ENCODE data around the gene LAMTOR3.

LAMTOR3 gene

DNA sequence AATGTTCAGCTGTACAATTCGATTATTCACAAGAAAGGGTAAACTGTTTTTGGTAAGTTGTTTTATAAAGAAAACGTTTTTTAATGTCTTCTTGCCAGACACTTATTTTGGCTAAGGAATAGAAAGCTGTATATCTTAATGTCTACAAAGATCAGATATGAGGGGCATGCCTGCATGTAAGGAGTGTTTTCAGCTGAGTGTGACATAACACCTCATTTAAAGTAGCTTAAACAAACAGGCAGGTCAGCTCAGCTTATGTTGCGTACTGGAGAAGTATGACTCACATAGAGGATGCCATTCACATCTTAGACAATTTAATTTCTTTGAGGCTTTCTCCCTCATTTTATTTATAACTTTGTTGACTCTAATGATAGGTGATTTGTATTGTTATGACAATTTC lies 30.4 kb downstream of the LAMTOR3 start:
- DNase-seq (ENCODE audit: extremely low read depth in 1 of 2, low read depth in 1 of 2) = no peak

DNA sequence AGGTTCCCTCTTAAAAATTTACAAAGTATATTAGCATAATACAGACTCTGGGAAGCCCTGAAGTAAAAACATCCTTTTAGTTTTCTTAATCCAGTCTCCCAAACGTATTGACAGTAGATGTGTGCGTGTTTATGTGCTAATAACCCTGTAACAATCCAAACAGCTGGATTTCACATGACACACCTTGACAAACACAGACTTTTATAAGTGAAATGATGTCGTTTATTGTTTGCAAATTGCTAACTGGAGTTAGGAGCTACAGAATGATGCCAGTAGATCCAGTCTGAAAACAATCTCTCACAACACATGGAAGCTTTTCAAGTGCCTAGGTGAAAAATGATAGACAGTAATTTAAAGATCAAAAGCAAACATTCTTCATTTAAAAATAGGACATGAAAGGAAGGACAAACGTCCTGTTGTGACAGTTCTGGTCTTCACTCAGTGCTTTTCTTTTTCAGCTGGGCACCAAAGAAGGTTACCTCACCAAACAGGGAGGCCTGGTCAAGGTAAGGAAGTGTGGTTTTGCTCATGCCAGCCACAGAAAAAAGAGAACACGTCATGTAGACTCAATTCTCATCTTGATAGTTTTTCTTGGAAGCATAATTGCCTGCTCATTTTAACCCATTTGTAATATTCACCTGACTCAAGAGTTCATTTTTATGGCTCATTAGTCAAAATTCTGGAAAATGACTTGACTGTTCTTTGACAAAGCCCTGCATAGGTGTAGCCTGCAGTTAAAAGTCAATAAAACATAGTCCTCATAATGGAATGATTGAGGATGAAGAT lies 32.9 kb downstream of the LAMTOR3 start:
- no peak for DNase-seq (ENCODE audit: extremely low read depth in 1 of 2, low read depth in 1 of 2)

DNA sequence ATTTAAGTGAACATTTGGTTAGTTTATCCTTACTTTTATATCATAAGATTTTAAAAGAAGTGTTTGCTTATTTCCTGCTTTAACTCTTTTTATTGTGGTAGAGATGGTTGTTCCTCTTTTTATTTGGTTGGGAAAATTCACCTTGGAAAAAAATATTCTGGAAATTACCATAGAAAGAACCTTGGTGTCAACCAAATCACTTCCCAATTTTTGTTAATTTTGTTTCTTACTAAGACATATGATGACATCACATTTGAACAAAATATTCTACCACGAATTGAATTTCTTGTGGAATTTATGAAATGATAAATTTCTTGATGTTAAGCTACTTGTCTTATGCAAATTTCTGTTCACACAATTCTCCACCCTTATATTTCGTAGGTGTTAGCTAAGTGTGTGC lies 33.7 kb downstream of the LAMTOR3 start:
- no peak for DNase-seq (ENCODE audit: extremely low read depth in 1 of 2, low read depth in 1 of 2)

DNA sequence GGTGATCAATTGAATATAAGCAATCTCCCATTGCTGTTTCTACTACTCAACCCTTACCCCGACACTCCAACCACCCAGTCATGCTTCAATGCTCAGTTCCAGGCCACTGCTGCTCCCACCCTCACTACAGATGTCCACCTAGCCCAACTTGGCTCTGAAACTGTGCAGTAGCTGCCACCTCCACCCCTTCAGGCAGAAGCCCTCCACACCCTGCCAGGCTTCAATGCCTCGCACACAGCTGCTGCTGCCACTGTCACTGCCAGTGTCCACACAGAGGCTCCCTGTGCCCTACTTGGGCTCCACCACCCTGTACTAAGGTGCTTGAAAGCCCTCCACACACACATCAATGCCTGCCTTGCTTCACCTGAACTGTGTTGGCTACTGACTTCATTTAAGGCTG lies 34.6 kb downstream of the LAMTOR3 start:
- DNase-seq (ENCODE audit: extremely low read depth in 1 of 2, low read depth in 1 of 2) = no peak

DNA sequence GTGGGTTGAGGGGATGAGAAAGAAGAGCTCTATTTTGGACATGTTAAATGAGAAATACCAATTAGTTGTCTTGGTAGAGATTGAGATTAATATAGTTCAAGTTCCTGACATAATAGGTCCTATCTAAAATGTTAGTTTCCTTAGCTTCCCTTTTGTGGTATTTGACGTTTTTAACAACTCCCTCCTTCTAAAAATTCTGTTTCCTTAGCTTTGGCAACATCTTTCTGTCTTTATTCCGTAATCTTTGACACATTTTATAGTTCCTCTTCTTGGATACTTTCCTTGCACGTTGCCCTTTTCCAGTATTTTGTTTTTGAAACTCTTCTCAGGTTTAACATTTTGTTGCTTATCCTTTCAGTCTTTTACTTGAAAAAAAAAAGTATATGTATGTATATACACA lies 36.9 kb downstream of the LAMTOR3 start:
- no peak for DNase-seq (ENCODE audit: extremely low read depth in 1 of 2, low read depth in 1 of 2)

DNA sequence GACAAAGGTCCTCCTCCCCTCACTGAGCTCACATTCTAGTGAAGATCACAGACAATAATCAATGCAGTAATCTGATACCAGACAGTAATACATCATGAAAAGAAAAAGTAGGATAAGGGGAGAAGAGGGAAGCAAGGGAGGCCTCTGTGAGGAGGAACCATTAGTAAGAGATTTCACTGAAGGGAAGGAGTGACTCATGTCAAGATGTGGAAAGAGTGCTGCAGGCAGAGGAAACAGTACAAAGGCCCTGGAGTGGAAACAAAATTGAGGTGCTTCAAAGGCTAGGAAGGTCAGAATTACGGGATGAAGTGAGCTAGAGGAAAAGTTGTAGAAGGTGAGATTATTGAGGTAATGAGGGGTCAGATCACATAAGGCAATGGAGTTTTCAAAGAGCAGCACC lies 38.1 kb downstream of the LAMTOR3 start:
- no peak for DNase-seq (ENCODE audit: extremely low read depth in 1 of 2, low read depth in 1 of 2)

DNA sequence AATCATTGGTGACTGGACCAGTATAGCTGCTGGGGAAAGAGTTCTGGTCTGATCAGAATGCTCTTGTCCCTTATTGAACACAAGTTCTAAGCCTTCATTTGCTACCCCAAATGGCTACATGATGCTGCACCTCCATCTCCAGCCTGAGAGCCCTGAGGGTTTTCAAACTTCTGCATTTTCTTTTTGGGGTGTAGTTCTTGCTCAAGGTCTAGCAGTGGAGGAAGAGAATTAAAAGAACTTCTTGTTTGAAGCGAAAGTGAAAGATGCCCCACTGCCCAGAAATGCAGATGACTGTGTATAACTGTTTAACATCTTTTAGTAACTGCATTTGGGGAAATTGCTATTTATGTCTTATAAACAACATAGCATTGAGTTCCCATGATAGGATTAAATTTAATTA lies 38.5 kb downstream of the LAMTOR3 start:
- DNase-seq (ENCODE audit: extremely low read depth in 1 of 2, low read depth in 1 of 2) = no peak

DNA sequence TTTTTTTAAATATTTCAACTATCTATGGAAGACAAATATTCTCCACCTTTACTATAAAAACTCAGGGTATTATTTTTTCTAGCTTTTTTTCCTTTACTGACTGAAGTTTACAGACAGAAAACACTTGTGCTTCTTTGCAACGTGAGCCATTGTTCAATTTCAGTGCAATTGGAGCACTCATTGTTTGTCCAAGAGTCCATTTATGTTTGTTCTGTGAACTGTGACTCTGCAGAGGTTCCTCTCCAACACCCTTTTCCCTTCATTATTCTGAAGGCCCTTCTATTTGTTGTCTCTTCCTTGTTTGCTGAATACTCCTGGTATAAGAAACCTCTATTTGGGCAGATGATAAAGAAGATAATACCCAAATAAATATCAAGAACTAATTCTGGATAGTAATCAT lies 40.2 kb downstream of the LAMTOR3 start:
- no peak for DNase-seq (ENCODE audit: extremely low read depth in 1 of 2, low read depth in 1 of 2)

DNA sequence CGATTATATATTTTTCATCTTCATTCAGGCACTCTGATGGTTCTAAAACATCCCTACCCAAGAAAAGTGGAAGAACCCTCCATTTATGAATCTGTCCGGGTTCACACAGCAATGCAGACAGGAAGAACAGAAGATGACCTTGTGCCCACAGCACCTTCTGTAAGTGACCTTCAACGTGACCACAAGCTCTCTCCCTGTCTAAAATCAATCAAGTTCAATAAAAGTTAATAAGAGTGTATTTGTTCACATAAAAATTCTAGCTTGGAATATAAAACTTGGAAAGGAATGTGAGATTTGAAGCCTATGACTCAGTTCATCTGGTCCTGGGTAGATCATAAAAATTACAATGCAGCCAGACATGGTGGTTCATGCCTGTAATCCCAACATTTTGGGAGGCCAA lies 41.0 kb downstream of the LAMTOR3 start:
- no peak for DNase-seq (ENCODE audit: extremely low read depth in 1 of 2, low read depth in 1 of 2)

DNA sequence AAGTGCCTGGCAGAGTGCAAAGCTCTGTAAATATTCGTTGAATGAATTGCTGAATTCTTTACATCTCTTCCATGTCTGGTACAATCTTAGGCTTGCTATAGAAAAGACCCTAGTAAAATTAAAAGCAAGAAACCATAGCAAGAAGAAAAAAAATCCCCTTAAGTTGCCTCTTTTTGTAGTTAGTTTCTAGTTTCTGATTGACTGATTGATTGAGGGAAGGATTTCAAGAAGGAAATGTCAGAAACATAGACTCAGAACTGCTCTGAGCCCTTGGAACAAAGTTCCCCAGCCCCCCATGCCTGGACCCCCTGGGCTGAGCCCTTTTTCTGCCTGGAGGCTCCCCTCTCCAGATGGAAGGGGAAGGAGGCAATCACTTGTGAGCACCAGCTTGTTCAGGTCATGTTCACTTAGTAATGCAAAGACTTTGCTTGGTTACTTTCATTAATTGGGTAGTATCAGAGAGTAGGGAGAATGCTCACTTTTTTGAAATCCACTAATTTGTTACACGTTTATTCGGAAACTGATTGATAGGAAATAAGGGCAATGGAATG lies 42.0 kb downstream of the LAMTOR3 start:
- DNase-seq (ENCODE audit: extremely low read depth in 1 of 2, low read depth in 1 of 2) = no peak

DNA sequence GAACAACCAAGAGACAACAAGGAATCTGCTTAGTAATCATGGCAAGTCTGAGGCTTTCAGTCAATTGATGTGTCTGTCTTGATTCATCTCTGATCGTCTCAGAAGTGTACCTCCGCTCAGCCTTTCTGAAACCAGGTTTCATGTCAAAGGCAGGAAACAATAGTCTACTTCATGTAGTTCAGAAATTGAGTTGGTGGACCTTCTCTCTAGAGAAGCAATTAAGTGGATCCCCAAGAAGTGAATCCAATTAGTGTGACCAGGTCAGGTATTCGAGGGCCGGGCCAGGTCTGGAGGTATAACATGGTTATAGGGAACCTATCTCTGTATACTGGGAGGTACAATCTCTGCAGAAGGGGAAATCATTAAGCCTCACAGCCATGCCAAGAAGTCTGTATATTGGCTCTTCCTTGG lies 45.6 kb downstream of the LAMTOR3 start:
- no peak for DNase-seq (ENCODE audit: extremely low read depth in 1 of 2, low read depth in 1 of 2)

DNA sequence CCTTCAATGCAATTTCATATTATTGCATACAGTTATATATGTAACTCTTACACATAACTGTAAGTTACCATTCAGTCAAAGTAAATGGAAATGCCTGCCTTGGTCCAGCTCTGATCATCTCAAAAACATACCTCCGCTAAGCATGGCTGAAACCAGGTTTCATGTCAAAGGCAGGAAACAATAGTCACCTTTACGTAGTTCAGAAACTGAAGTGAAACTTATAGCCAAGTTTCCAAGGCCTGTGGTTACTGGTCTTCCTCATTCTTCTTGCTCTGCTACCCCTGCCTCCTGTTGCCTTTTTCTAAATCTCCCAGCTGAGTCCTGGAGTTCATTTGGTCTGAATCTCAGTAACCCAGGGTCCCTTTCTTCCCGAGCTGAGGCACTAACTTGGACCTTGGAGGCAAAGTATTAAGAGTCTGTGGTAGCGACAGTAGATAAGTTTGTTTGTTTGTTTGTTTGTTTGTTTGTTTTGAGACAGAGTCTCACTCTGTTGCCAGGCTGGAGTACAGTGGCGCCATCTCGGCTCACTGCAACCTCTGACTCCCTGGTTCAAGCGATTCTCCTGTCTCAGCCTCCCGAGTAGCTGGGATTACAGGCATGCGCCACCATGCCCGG lies 46.8 kb downstream of the LAMTOR3 start:
- DNase-seq (ENCODE audit: extremely low read depth in 1 of 2, low read depth in 1 of 2) = no peak

DNA sequence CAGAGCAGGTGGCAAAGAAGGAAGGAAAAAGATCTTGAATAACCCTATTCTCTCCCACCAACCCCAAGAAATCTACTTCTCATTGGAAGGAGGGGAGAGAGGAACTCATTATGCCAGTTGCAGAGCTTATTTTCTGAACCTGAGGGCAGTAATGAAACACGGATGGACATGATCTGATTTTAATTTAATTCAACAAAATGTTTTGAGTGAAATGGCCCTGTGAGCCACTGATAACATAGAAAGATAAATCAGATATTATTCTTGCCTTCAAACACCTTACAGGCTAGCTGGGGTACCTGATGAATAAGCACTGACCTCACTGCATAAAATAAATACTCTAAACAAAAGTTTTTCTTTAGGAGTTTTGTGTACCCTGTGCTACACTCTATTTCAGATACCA lies 47.3 kb downstream of the LAMTOR3 start:
- no peak for DNase-seq (ENCODE audit: extremely low read depth in 1 of 2, low read depth in 1 of 2)

DNA sequence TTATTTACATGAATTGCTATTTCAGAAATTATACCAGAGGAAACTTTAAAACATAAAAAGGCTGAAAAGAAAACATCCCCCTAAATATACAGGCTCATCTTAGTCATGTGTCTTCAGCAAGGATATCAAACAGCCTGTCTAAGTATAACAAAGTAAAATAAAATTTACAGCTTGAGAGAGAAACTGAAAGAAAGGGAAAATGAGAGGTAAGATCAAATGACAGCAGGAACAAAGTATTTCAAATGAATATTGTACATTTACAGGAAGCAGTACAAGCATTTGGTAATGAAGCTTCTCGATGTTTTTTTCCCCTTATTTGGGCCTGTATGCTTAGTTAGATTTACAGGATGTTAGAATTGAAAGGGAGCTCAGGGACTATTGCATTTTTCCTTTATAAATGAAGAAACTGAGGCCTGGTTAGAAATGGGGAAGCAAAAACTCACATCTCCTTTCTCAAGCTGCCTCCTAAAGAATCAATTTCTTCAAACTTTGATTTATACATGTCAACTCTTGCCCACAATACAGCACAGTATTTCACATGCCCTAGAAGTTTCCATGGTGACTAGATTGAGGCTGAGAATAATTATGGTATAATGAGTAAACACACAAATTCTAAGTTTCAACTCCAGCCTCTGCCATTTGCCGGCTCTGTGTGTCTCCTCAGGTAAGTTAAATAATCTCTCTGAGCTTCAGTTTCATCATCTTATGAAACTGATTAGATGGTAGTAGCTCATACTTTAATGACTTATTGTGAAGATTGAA lies 48.3 kb downstream of the LAMTOR3 start:
- no peak for DNase-seq (ENCODE audit: extremely low read depth in 1 of 2, low read depth in 1 of 2)

DNA sequence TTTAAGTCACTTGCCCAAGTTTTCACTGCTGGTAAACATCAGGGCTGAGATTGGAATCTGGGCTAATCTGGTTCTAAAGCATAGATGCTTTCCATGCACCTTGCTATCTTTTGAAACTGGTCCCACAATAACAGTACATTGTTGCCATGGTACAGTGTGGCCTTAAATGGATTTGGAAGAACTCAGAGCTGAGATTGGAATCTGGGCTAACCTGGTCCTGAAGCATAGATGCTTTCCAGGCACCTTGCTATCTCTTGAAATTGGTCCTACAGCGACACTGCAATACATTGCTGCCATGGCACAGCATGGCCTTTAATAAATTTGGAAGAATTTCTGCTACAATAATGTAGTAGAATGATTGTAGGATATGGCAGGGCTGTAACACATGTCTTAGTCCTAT lies 49.0 kb downstream of the LAMTOR3 start:
- DNase-seq (ENCODE audit: extremely low read depth in 1 of 2, low read depth in 1 of 2) = no peak

DNA sequence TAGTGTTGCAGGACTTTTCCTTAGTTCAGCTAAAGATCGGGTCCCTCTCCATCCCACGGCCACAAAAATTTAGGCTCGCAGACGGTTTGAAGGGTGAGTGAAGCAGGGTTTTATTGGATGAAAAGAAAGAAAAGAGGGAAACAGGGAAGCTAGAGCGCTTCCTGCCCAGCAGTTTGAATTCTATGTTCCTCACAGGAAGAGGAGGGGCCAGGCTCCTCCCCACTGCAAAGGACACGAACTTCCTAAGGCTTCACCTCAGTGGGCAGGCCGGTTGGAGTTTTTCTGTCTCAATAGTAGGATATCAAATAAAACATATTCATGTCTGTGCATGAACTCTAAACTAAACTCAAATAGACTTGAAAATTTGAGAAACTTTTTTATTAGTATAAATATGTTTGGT lies 50.2 kb downstream of the LAMTOR3 start:
- DNase-seq (ENCODE audit: extremely low read depth in 1 of 2, low read depth in 1 of 2) = no peak

DNA sequence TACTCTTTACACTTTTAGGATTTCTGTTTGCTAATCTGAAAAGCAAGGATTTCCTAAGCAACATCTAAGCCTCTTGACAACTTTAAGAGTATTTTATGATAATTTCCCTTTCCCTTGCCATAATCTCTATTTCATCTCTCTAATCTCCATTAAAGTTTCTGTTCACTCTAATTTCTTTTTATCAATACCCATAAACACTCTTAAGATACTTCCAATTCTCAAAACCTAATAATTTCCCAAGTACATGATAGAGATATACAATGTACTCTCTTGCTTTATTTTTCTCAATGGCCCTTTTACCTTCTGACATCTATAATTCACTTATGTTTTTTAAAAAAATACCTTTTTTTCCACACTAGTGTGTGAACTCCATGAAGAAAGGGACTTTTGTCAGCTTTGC lies 50.8 kb downstream of the LAMTOR3 start:
- DNase-seq (ENCODE audit: extremely low read depth in 1 of 2, low read depth in 1 of 2) = no peak

DNA sequence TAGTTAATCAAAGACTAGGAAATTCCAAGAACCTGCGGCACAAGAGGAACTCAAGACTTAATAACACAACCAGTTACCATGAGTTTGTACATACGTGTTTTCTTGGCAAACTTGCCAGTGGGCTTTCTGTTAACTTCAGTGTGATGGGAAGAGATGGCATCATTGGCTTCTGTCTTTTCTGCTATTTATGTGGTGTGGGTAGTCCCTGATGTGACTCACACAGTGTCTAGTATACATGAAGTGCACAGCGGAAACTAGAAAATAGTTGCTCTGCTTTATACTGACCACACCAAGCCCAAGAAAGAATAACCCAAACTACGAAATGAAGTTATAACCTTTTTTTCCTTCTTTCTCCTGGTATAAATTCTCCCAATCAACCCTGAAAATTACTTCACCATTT lies 53.1 kb downstream of the LAMTOR3 start:
- no peak for DNase-seq (ENCODE audit: extremely low read depth in 1 of 2, low read depth in 1 of 2)

DNA sequence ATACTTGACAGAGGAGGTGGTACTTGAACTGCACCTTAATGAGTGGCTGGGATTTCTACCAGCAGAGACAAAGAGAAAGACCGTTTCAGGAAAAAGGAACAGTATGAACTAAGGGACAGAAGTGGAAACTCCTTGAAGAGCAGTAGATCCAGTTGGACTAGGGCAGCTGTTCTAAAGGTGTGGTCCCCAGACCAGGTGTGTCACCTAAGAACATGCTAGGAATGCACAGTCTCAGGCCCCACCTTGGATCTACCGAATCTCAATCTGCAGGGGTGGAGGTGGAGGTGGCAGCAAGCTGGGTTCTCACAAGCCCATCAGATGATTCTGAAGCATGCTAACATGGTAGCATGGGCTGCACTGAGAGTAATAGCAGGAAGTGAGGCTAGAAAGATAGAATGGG lies 55.3 kb downstream of the LAMTOR3 start:
- no peak for DNase-seq (ENCODE audit: extremely low read depth in 1 of 2, low read depth in 1 of 2)

DNA sequence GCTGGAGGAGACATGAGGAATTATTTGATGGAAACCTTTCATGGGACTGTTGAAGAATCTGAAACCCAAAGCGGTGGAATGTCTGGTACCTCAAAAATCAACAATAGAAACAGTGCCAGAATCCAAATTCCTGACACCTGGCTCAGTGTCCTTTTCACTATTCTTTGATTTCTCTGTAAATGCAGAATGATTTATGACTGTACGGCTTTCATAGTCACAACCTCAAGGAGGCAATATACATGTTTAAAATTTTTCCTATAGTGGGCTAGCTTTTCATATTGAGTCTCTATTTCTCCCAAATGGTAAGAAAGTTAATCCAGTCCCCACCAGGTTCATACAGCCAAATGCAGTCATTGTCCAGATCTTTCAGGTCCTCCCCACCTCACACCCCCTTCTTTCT lies 58.3 kb downstream of the LAMTOR3 start:
- DNase-seq (ENCODE audit: extremely low read depth in 1 of 2, low read depth in 1 of 2) = no peak

DNA sequence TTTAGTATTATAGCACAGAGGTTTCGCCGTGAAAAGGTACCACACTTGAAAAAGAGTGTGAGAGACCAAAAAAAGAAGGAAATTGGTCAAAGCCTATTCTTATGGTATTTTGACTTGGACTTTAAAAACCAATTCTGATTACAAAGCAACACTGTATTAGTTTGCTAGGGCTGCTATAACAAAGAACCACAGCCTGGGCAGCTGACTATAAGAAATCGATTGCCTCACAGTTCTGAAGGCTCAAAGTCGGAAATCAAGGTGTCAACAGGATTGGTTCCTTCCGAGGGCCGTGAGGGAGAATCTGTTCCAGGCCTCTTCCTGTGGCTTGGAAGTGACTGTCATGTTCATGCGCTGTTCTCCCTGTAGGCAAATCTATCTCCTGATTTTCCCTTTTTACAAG lies 59.7 kb downstream of the LAMTOR3 start:
- DNase-seq (ENCODE audit: extremely low read depth in 1 of 2, low read depth in 1 of 2) = no peak

DNA sequence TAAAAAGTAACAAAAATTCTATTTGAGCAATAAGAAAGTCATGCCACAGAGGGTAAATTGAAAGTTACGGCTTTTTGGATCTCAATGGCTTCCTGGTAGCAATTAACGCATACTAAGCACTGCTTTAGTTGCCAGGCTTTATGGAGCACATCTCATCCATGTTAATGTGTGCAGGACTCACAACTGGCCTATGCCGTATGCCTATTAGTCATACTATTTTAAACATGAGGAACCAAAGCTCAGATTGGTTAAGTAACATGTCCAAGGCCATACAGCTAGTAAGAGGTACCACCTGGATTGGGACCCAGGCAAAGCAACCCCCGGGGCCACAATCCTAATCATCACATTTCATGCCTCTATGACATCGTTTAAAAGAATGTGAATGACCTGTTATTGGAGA lies 60.5 kb downstream of the LAMTOR3 start:
- DNase-seq (ENCODE audit: extremely low read depth in 1 of 2, low read depth in 1 of 2) = no peak

Measured in stimulated activated CD8-positive, alpha-beta memory T cell treated with anti-CD3 and anti-CD28 coated beads, Interleukin-7, amount 100 ng/mL, for 48 hours (primary cell).